Liver (tissue), 9 donors: ENCODE measurements around the gene CARD9. TPM values are rescaled to one million over a fixed set of nuclear protein-coding genes. Genes with fewer than 3 reads are reported as not detected.

ENCODE experiments used
- DNase-seq: peaks from one replicate; pipeline ENCODE4 v3.0.0-alpha.2; 2017; ENCODE audit warnings: low spot score
- H3K27ac ChIP-seq, 2 donors: one replicate each; pipeline ENCODE4 v1.7.0; 2013; ENCODE audit warnings: inconsistent platforms in 2 of 2, low read length in 2 of 2, control low read depth in 1 of 2, low read depth in 1 of 2, mild to moderate bottlenecking in 1 of 2
- H3K27me3 ChIP-seq, 4 donors: one replicate each; pipeline versions ENCODE4 v1.6.1 to v1.7.0; 2013; ENCODE audit warnings: low read length in 3 of 4, inconsistent platforms in 1 of 4, mild to moderate bottlenecking in 1 of 4, moderate library complexity in 1 of 4; ENCODE audit not compliant: control insufficient read depth in 4 of 4, insufficient read depth in 4 of 4
- H3K36me3 ChIP-seq, 4 donors: one replicate each; pipeline versions ENCODE4 v1.6.1 to v1.7.0; 2013; ENCODE audit warnings: low read length in 3 of 4, mild to moderate bottlenecking in 3 of 4, low read depth in 1 of 4, moderate library complexity in 1 of 4; ENCODE audit not compliant: control insufficient read depth in 4 of 4, insufficient read depth in 3 of 4
- H3K4me1 ChIP-seq, 4 donors: one replicate each; pipeline versions ENCODE4 v1.6.1 to v1.7.0; 2013; ENCODE audit warnings: low read length in 3 of 4, mild to moderate bottlenecking in 3 of 4, moderate library complexity in 1 of 4; ENCODE audit not compliant: control insufficient read depth in 4 of 4, insufficient read depth in 4 of 4
- H3K4me3 ChIP-seq, 3 donors: one replicate each; pipeline versions ENCODE4 v1.6.1 to v1.7.0; 2013; ENCODE audit warnings: low read length in 3 of 3, control low read depth in 1 of 3, low read depth in 1 of 3, mild to moderate bottlenecking in 1 of 3
- H3K9ac ChIP-seq, 2 donors: one replicate each; pipeline ENCODE4 v1.7.0; 2013; ENCODE audit warnings: low read length in 2 of 2, mild to moderate bottlenecking in 2 of 2, moderate library complexity in 2 of 2, control low read depth in 1 of 2, low read depth in 1 of 2
- H3K9me3 ChIP-seq, 4 donors: one replicate each; pipeline versions ENCODE4 v1.6.1 to v1.7.0; 2013; ENCODE audit warnings: low read length in 3 of 4; ENCODE audit not compliant: control insufficient read depth in 4 of 4
- EGR1 ChIP-seq, 2 donors: IDR thresholded peaks; 2 replicates each; pipeline ENCODE4 v1.6.1; 2016 to 2018; ENCODE audit warnings: antibody characterized with exemption in 2 of 2, low read depth in 2 of 2
- FOXA1 ChIP-seq: IDR thresholded peaks from 2 replicates; pipeline ENCODE4 v1.6.1; 2016; ENCODE audit warnings: antibody characterized with exemption
- GABPA ChIP-seq, 2 donors: IDR thresholded peaks in 1 of 2; conservative IDR thresholded peaks in 1 of 2; 2 replicates each; pipeline ENCODE4 v1.6.1; 2016; ENCODE audit warnings: antibody characterized with exemption in 2 of 2, mild to moderate bottlenecking in 1 of 2, moderate library complexity in 1 of 2
- HNF4A ChIP-seq, 2 donors: conservative IDR thresholded peaks; 2 replicates each; pipeline ENCODE4 v1.6.1; 2016; ENCODE audit warnings: antibody characterized with exemption in 2 of 2, mild to moderate bottlenecking in 2 of 2
- NR2F2 ChIP-seq: IDR thresholded peaks from 2 replicates; pipeline ENCODE4 v1.6.1; 2016; ENCODE audit warnings: antibody characterized with exemption
- RAD21 ChIP-seq, 2 donors: IDR thresholded peaks; 2 replicates each; pipeline ENCODE4 v1.6.1; 2016; ENCODE audit warnings: antibody characterized with exemption in 2 of 2, mild to moderate bottlenecking in 2 of 2
- RXRA ChIP-seq, 2 donors: IDR thresholded peaks; 2 replicates each; pipeline ENCODE4 v1.6.1; 2017 to 2018; ENCODE audit warnings: antibody characterized with exemption in 2 of 2, mild to moderate bottlenecking in 1 of 2
- SP1 ChIP-seq: IDR thresholded peaks from 2 replicates; pipeline ENCODE4 v1.6.1; 2018; ENCODE audit warnings: antibody characterized with exemption, mild to moderate bottlenecking
- TAF1 ChIP-seq: conservative IDR thresholded peaks from 2 replicates; pipeline ENCODE4 v1.6.1; 2016; ENCODE audit warnings: antibody characterized with exemption, mild to moderate bottlenecking
- YY1 ChIP-seq: IDR thresholded peaks from 2 replicates; pipeline ENCODE4 v1.6.1; 2016; ENCODE audit warnings: antibody characterized with exemption, mild to moderate bottlenecking
- WGBS: extraction: QIAGEN DNeasy Blood & Tissue Kit; methylation state at CpG from one replicate; pipeline ENCODE4 v1.1.7; 2013; 5-methylcytosine and 5-hydroxymethylcytosine counted together
- polyA plus RNA-seq, 2 donors: library from polyadenylated mRNA; stranded (reverse) in 1 of 2; unstranded in 1 of 2; fragments of 200-250 nt in 1 of 2; fragments of >200 nt in 1 of 2; fragmentation: Nextera tagmentation in 1 of 2; extraction: Ambion mirVana in 1 of 2; gene quantifications; one replicate each; pipeline versions ENCODE4 v1.2.1 to v1.2.3, GENCODE V29; 2013 to 2015
- total RNA-seq, 2 donors: library from RNA; depleted of rRNA; stranded (reverse); fragments of >200 nt; gene quantifications; one replicate each; pipeline ENCODE4 v1.2.3, GENCODE V29; 2014
- TF ChIP-seq, protein P1 (sequence below): IDR thresholded peaks from 2 replicates; pipeline ENCODE4 v1.6.1; 2016; ENCODE audit warnings: antibody characterized with exemption, mild to moderate bottlenecking
- TF ChIP-seq, protein P2 (sequence below): fragments of 150-350 bp; IDR thresholded peaks from 2 replicates; pipeline ENCODE4 v1.5.1; 2017; ENCODE audit warnings: improper control_type of control experiment, low read depth, low read length; ENCODE audit not compliant: missing input control
- TF ChIP-seq, protein P3 (sequence below): IDR thresholded peaks from 2 replicates; pipeline ENCODE4 v1.6.1; 2016; ENCODE audit warnings: antibody characterized with exemption
- TF ChIP-seq, protein P4 (sequence below): IDR thresholded peaks from 2 replicates; pipeline ENCODE4 v1.6.1; 2016; ENCODE audit warnings: antibody characterized with exemption
- donor health status: healthy.
- donor health status: healthy.
- donor health status: healthy.
- donor health status: healthy.
- donor health status: healthy.

Gene CARD9
- total and polyA plus RNA-seq, 4 donors = 0.25 to 5.3 (median 2.2) TPM

DNA sequence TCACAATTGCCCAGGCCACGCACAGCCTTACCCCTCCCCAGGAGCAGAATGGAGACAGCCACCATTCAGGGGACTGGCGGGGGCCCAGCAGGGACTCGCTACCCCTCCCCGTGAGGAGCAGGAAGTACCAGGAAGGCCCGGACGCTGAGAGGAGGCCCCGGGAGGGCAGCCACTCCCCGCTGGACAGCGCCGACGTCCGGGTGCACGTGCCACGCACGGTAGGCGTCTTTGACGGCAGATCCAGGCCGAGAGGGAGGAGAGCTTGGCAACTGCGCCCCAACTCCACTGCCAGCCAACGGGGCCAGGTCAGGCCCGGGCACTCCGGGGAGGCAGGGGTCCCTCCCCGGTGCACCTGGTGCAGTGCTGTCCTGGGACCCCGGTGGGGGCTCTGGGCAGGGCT, 23.9 kb downstream of the CARD9 start:
- H3K4me1 ChIP-seq = peaks cover 0 to 7% (median 0%) of the 10 kb centered on the region in 4 donors
- TF ChIP-seq EGR1 (IDR thresholded peaks at IDR 0.05; ENCODE audit: low read depth in 2 of 2) (no peak), RAD21 (IDR thresholded peaks at IDR 0.05) (no peak), RXRA (IDR thresholded peaks at IDR 0.05) (no peak), GABPA (IDR thresholded peaks at IDR 0.05 in 1 of 2, conservative IDR thresholded peaks at IDR 0.05 in 1 of 2) (no peak)
- TF ChIP-seq, protein P1, sequence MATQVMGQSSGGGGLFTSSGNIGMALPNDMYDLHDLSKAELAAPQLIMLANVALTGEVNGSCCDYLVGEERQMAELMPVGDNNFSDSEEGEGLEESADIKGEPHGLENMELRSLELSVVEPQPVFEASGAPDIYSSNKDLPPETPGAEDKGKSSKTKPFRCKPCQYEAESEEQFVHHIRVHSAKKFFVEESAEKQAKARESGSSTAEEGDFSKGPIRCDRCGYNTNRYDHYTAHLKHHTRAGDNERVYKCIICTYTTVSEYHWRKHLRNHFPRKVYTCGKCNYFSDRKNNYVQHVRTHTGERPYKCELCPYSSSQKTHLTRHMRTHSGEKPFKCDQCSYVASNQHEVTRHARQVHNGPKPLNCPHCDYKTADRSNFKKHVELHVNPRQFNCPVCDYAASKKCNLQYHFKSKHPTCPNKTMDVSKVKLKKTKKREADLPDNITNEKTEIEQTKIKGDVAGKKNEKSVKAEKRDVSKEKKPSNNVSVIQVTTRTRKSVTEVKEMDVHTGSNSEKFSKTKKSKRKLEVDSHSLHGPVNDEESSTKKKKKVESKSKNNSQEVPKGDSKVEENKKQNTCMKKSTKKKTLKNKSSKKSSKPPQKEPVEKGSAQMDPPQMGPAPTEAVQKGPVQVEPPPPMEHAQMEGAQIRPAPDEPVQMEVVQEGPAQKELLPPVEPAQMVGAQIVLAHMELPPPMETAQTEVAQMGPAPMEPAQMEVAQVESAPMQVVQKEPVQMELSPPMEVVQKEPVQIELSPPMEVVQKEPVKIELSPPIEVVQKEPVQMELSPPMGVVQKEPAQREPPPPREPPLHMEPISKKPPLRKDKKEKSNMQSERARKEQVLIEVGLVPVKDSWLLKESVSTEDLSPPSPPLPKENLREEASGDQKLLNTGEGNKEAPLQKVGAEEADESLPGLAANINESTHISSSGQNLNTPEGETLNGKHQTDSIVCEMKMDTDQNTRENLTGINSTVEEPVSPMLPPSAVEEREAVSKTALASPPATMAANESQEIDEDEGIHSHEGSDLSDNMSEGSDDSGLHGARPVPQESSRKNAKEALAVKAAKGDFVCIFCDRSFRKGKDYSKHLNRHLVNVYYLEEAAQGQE = no peak
- H3K9me3 ChIP-seq = no peaks in the 10 kb centered on the region
- H3K4me3 ChIP-seq = no peak overlapping the region
- DNase-seq = no peak
- 93% methylated on average over 24 of the region's 24 CpGs for WGBS
- H3K9ac ChIP-seq = no peak overlapping the region
- H3K36me3 ChIP-seq = no peaks in the 10 kb centered on the region
- H3K27me3 ChIP-seq = no peaks in the 10 kb centered on the region
- no peak overlapping the region for H3K27ac ChIP-seq

DNA sequence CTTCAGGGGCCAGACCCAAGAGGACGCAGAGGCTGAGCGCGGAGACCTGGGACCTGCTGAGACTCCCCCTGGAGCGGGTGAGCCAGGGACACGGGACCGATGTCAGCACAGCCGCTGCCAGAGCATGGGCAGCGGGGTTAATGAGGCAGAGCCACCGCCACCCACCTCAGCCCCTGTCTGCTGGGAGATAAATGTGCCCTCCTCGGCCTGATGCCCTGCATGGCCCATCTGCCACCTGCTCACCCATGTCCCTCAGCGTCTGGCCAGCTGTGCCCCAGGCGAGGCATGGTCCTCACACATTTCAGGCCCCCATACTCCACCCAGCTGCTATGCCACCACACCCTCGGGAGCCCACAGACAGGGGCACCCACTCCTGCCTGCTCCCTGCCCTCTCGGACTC, 24.8 kb downstream of the CARD9 start:
- H3K4me3 ChIP-seq = no peak overlapping the region
- H3K27ac ChIP-seq = no peak overlapping the region
- H3K9ac ChIP-seq = no peak overlapping the region
- no peaks in the 10 kb centered on the region for H3K36me3 ChIP-seq
- peaks cover 0 to 7% (median 0%) of the 10 kb centered on the region in 4 donors for H3K4me1 ChIP-seq
- TF ChIP-seq, protein P2, sequence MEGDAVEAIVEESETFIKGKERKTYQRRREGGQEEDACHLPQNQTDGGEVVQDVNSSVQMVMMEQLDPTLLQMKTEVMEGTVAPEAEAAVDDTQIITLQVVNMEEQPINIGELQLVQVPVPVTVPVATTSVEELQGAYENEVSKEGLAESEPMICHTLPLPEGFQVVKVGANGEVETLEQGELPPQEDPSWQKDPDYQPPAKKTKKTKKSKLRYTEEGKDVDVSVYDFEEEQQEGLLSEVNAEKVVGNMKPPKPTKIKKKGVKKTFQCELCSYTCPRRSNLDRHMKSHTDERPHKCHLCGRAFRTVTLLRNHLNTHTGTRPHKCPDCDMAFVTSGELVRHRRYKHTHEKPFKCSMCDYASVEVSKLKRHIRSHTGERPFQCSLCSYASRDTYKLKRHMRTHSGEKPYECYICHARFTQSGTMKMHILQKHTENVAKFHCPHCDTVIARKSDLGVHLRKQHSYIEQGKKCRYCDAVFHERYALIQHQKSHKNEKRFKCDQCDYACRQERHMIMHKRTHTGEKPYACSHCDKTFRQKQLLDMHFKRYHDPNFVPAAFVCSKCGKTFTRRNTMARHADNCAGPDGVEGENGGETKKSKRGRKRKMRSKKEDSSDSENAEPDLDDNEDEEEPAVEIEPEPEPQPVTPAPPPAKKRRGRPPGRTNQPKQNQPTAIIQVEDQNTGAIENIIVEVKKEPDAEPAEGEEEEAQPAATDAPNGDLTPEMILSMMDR = no peak
- no peak for TF ChIP-seq TAF1
- no peak for TF ChIP-seq NR2F2
- TF ChIP-seq RXRA (IDR thresholded peaks at IDR 0.05) = no peak
- TF ChIP-seq YY1 = no peak
- no peak for TF ChIP-seq EGR1 (IDR thresholded peaks at IDR 0.05; ENCODE audit: low read depth in 2 of 2)
- TF ChIP-seq, protein P1 = no peak
- no peak for TF ChIP-seq SP1
- TF ChIP-seq, protein P3, sequence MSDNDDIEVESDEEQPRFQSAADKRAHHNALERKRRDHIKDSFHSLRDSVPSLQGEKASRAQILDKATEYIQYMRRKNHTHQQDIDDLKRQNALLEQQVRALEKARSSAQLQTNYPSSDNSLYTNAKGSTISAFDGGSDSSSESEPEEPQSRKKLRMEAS = no peak
- TF ChIP-seq FOXA1 = no peak
- TF ChIP-seq HNF4A (conservative IDR thresholded peaks at IDR 0.05) = no peak
- TF ChIP-seq, protein P4, sequence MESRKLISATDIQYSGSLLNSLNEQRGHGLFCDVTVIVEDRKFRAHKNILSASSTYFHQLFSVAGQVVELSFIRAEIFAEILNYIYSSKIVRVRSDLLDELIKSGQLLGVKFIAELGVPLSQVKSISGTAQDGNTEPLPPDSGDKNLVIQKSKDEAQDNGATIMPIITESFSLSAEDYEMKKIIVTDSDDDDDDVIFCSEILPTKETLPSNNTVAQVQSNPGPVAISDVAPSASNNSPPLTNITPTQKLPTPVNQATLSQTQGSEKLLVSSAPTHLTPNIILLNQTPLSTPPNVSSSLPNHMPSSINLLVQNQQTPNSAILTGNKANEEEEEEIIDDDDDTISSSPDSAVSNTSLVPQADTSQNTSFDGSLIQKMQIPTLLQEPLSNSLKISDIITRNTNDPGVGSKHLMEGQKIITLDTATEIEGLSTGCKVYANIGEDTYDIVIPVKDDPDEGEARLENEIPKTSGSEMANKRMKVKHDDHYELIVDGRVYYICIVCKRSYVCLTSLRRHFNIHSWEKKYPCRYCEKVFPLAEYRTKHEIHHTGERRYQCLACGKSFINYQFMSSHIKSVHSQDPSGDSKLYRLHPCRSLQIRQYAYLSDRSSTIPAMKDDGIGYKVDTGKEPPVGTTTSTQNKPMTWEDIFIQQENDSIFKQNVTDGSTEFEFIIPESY = no peak
- H3K9me3 ChIP-seq = no peaks in the 10 kb centered on the region
- 94% methylated on average over 14 of the region's 14 CpGs for whole genome bisulfite sequencing
- no peak for DNase-seq
- H3K27me3 ChIP-seq = no peaks in the 10 kb centered on the region
